PC-9 (cell line): Measurements from ENCODE around the gene STEAP1B. TPM values are rescaled to one million over a fixed set of nuclear protein-coding genes. Genes with fewer than 3 reads are reported as not detected.

ENCODE experiments used
- BruUV-seq: library from RNA; stranded (reverse); fragments of 400-500 nt; replicated peaks from 2 replicates; lab custom pipeline; 2021; lab: Mats Ljungman, UMichigan
- CTCF ChIA-PET: fragments of 300-600 bp; sonication (Branson Sonifier 250); formaldehyde crosslinking; loops from one replicate; lab custom pipeline; 2022; ENCODE audit warnings: antibody characterized with exemption; lab: Charles Lee
- POLR2A ChIA-PET: fragments of 300-600 bp; sonication (Branson Sonifier 250); formaldehyde crosslinking; loops from one replicate; lab custom pipeline; 2022; ENCODE audit warnings: antibody characterized with exemption; ENCODE audit not compliant: unreplicated experiment; lab: Charles Lee
- DNase-seq, 2 experiments: peaks; one replicate each; pipeline versions ENCODE4 v3.0.0 to v3.0.0-alpha.2; 2015 to 2022; ENCODE audit warnings: mixed read lengths in 1 of 2
- H2AFZ ChIP-seq: fragments of 200-600 bp; sonication (generic); 2 replicates; pipeline ENCODE4 v1.8.1; 2017; ENCODE audit warnings: antibody characterized with exemption
- H3F3A ChIP-seq: fragments of 200-600 bp; sonication (generic); 2 replicates; pipeline ENCODE4 v1.8.1; 2017; ENCODE audit warnings: antibody characterized with exemption, mild to moderate bottlenecking, low read depth; ENCODE audit not compliant: insufficient read depth
- H3K27ac ChIP-seq: fragments of 200-600 bp; sonication (generic); 2 replicates; pipeline ENCODE4 v1.6.1; 2016; ENCODE audit warnings: mixed run types
- H3K27me3 ChIP-seq: fragments of 200-600 bp; sonication (generic); 2 replicates; pipeline ENCODE4 v1.6.1; 2016; ENCODE audit warnings: low read depth, mixed run types; ENCODE audit not compliant: insufficient read depth
- H3K36me3 ChIP-seq: fragments of 200-600 bp; sonication (generic); 2 replicates; pipeline ENCODE4 v1.6.1; 2016; ENCODE audit warnings: low read depth, mixed run types
- H3K4me1 ChIP-seq: fragments of 200-600 bp; sonication (generic); replicated peaks from 2 replicates; pipeline ENCODE4 v1.6.1; 2016; ENCODE audit warnings: mixed run types; ENCODE audit not compliant: insufficient read depth
- H3K4me2 ChIP-seq: fragments of 200-600 bp; sonication (generic); 2 replicates; pipeline ENCODE4 v1.6.1; 2017; ENCODE audit warnings: mixed run types
- H3K4me3 ChIP-seq: fragments of 200-600 bp; sonication (generic); 2 replicates; pipeline ENCODE4 v1.6.1; 2016; ENCODE audit warnings: mixed run types
- H3K79me2 ChIP-seq: fragments of 200-600 bp; sonication (generic); 2 replicates; pipeline ENCODE4 v1.6.1; 2017; ENCODE audit warnings: low read depth, mixed run types
- H3K9me2 ChIP-seq: fragments of 200-600 bp; sonication (generic); 2 replicates; pipeline ENCODE4 v1.8.1; 2017; ENCODE audit warnings: mild to moderate bottlenecking; ENCODE audit not compliant: insufficient read depth
- H3K9me3 ChIP-seq: fragments of 200-600 bp; sonication (generic); 2 replicates; pipeline ENCODE4 v1.8.1; 2016; ENCODE audit warnings: low read depth; ENCODE audit not compliant: insufficient read depth
- H4K20me1 ChIP-seq: fragments of 200-600 bp; sonication (generic); 2 replicates; pipeline ENCODE4 v1.8.1; 2017; ENCODE audit not compliant: insufficient read depth
- EZH2 ChIP-seq: fragments of 200-600 bp; sonication (generic); IDR thresholded peaks from 2 replicates; pipeline ENCODE4 v1.8.0; 2017; ENCODE audit warnings: antibody characterized with exemption, low read depth
- intact Hi-C: fragments of 100-400 bp; cut with micrococcal nuclease; formaldehyde crosslinking; loops from one replicate; pipeline ENCODE4 v1.10.0; 2022; ENCODE audit not compliant: unreplicated experiment
- total RNA-seq: library from RNA; stranded (reverse); gene quantifications from 2 replicates; pipeline ENCODE4 v1.2.3, GENCODE V29; 2021
- TF ChIP-seq, protein P1 (sequence below): fragments of 200-600 bp; sonication (generic); conservative IDR thresholded peaks from 2 replicates; pipeline ENCODE4 v1.6.1; 2017; ENCODE audit warnings: mixed run types, antibody characterized with exemption, mild to moderate bottlenecking, moderate library complexity

STEAP1B gene
- total RNA-seq, 1 experiment from 2014 or later: 0.35 TPM

DNA sequence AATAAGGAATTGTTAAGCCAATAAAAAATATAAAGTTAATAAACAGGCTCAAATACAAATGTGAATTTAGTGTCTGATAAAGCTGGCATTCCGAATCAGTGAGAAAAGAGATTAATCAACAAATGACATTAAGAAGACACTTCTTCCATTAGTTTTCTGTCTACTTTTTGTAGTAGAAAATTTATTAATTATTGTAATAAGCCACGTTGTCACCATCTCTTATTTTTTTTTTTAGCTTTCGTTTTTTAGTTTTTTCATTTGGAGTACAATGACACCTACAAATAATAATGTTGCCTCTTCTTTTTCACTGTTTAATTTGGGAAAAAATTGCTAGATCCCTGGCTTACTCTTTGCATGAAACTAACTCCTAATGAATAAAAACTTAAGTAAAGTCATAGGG lies 46.8 kb upstream of the STEAP1B start:
- BruUV-seq: no TSS peak
- Histone ChIP-seq H3K9me2 (no peaks in the 10 kb centered on the region), H3K36me3 (no peaks in the 10 kb centered on the region), H3K9me3 (no peaks in the 10 kb centered on the region), H3K4me2 (no peak overlapping the region), H3K27me3 (no peaks in the 10 kb centered on the region), H3K4me3 (no peak overlapping the region), H4K20me1 (no peaks in the 10 kb centered on the region), H2AFZ (no peak overlapping the region), H3K79me2 (no peaks in the 10 kb centered on the region), H3F3A (no peaks in the 10 kb centered on the region; the same call in 1 of the 2 replicates), H3K4me1 (no peaks in the 10 kb centered on the region), H3K27ac (no peak overlapping the region)
- TF ChIP-seq, protein P1, sequence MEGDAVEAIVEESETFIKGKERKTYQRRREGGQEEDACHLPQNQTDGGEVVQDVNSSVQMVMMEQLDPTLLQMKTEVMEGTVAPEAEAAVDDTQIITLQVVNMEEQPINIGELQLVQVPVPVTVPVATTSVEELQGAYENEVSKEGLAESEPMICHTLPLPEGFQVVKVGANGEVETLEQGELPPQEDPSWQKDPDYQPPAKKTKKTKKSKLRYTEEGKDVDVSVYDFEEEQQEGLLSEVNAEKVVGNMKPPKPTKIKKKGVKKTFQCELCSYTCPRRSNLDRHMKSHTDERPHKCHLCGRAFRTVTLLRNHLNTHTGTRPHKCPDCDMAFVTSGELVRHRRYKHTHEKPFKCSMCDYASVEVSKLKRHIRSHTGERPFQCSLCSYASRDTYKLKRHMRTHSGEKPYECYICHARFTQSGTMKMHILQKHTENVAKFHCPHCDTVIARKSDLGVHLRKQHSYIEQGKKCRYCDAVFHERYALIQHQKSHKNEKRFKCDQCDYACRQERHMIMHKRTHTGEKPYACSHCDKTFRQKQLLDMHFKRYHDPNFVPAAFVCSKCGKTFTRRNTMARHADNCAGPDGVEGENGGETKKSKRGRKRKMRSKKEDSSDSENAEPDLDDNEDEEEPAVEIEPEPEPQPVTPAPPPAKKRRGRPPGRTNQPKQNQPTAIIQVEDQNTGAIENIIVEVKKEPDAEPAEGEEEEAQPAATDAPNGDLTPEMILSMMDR: no peak
- intact Hi-C loops: no loop called here
- DNase-seq: no peak
- ChIA-PET POLR2A (interaction anchor here (0.6 kb wide), 1 partner anchor 15 kb away, joined by 13 read pairs; no protein-coding TSS in a partner anchor), CTCF (no interaction called here)

DNA sequence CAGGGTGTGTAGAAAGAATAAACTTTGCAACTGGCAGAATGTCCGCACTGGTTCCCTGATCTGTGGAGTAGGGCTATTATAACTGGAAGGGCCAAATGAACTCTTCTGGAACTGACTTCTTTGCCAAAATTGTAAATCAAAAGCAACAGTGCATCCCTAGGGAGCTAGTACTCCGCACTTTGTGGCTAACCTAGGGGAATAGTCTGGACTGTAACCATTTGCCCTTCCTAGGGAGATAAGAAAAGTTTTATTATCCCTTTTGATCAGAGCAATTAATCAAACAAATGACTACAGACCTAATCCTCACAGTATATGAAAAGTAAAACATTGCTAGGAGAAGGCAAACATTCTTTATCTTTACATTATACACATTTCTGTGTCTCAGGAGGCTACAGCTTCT lies 45.5 kb upstream of the STEAP1B start:
- H3K4me3 ChIP-seq: no peak overlapping the region
- H3K9me3 ChIP-seq: no peaks in the 10 kb centered on the region
- no peak for TF ChIP-seq EZH2
- TF ChIP-seq, protein P1: no peak
- H4K20me1 ChIP-seq: no peaks in the 10 kb centered on the region
- ChIA-PET POLR2A (no interaction called here), CTCF (no interaction called here)
- no peak overlapping the region for H3K27ac ChIP-seq
- no peaks in the 10 kb centered on the region for H3K36me3 ChIP-seq
- no peaks in the 10 kb centered on the region for H3K27me3 ChIP-seq
- H3F3A ChIP-seq: no peaks in the 10 kb centered on the region; the same call in 1 of the 2 replicates
- no TSS peak for BruUV-seq
- H3K4me1 ChIP-seq: no peaks in the 10 kb centered on the region
- DNase-seq: no peak
- H3K4me2 ChIP-seq: no peak overlapping the region
- H2AFZ ChIP-seq: no peak overlapping the region
- intact Hi-C loops: no loop called here
- no peaks in the 10 kb centered on the region for H3K9me2 ChIP-seq
- no peaks in the 10 kb centered on the region for H3K79me2 ChIP-seq

DNA sequence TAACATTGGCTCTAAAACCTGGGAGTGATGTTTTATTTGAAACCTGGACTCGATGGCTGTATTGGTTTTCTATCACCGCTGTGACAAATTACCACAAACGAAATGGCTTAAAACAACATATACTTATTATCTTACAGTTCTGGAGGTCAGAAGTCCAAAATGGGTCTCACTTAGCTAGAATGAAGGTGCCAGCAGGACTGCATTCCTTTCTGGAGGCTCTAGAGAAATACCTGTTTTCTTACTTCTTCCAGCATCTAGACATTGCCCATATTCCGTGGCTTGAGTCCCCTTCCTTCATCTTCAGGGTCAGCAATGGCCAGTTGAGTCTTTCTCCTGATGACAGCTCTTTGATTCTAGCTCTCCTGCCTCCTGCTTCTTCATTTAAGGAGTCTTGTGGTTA lies 44.3 kb upstream of the STEAP1B start:
- no peak for DNase-seq
- H3K9me2 ChIP-seq: no peaks in the 10 kb centered on the region
- no peak overlapping the region for H3K27ac ChIP-seq
- TF ChIP-seq, protein P1: no peak
- no peak for TF ChIP-seq EZH2
- no peaks in the 10 kb centered on the region for H3K9me3 ChIP-seq
- ChIA-PET POLR2A (no interaction called here), CTCF (interaction anchor here (0.6 to 1.1 kb wide), 2 partner anchors 16 to 510 kb away, joined by 3 to 7 read pairs; no protein-coding TSS in a partner anchor)
- no peak overlapping the region for H2AFZ ChIP-seq
- no peaks in the 10 kb centered on the region for H3K27me3 ChIP-seq
- H3K4me1 ChIP-seq: no peaks in the 10 kb centered on the region
- no peak overlapping the region for H3K4me2 ChIP-seq
- H3K36me3 ChIP-seq: no peaks in the 10 kb centered on the region
- H3K79me2 ChIP-seq: no peaks in the 10 kb centered on the region
- H3K4me3 ChIP-seq: no peak overlapping the region
- intact Hi-C loops: no loop called here
- H3F3A ChIP-seq: no peaks in the 10 kb centered on the region; the same call in 1 of the 2 replicates
- no peaks in the 10 kb centered on the region for H4K20me1 ChIP-seq
- no TSS peak for BruUV-seq
